GM13976 (cell line): ENCODE data around the gene TNIP1.

ENCODE experiments used
- DNase-seq: peaks from one replicate; pipeline ENCODE4 v3.0.0; 2012; ENCODE audit warnings: low spot score
- CTCF ChIP-seq: IDR thresholded peaks from 2 replicates; pipeline ENCODE4 v1.5.1; 2012; ENCODE audit warnings: borderline replicate concordance, mild to moderate bottlenecking; ENCODE audit not compliant: insufficient read depth; ENCODE audit errors: extremely low read depth, missing control alignments, control extremely low read depth
- in situ Hi-C: fragments of 300-500 bp; cut with MboI; formaldehyde crosslinking; loops from one replicate; pipeline ENCODE4 v1.12.0; 2022; ENCODE audit warnings: low sequenced_read_pairs, mixed read lengths, inconsistent platforms; ENCODE audit not compliant: unreplicated experiment

TNIP1 gene

GRCh38 chr5:151007430-151008209, 73.2 kb downstream of the TNIP1 start:
- no peak for TF ChIP-seq CTCF
- in situ Hi-C loops, result no loop called here
- DNase-seq, result no peak

- no peak for DNase-seq
- TF ChIP-seq CTCF, result no peak
- in situ Hi-C loops, result no loop called here
Measured at GRCh38 chr5:151006704-151007334, 74.0 kb downstream of the TNIP1 start.

- in situ Hi-C loops, result no loop called here
- no peak for DNase-seq
Measured at GRCh38 chr5:151005950-151006576, 74.8 kb downstream of the TNIP1 start.

GRCh38 chr5:151005187-151005949, 75.5 kb downstream of the TNIP1 start:
- no peak for TF ChIP-seq CTCF
- in situ Hi-C loops, result no loop called here
- no peak for DNase-seq

More at GRCh38 chr5:151005950-151006576, 74.8 kb downstream of the TNIP1 start:
- TF ChIP-seq CTCF, result no peak

GRCh38 chr5:151004499-151004898, 76.3 kb downstream of the TNIP1 start:
- no peak for TF ChIP-seq CTCF
- DNase-seq, result no peak
- in situ Hi-C loops, result no loop called here

GRCh38 chr5:151003503-151003860, 77.4 kb downstream of the TNIP1 start:
- no peak for DNase-seq
- TF ChIP-seq CTCF, result no peak
- in situ Hi-C loops, result no loop called here
